Left lung (tissue), 10 donors: ENCODE measurements around the gene RAPSN. TPM values are rescaled to one million over a fixed set of nuclear protein-coding genes. Genes with fewer than 3 reads are reported as not detected.

Source experiments
- ATAC-seq: fragments of 200-7000 bp; cut with Tn5 transposase; one replicate; pipeline ENCODE4 v1.9.1; 2020; ENCODE audit warnings: moderate library complexity
- DNase-seq, 4 donors: peaks; one replicate each; pipeline ENCODE4 v3.0.0-alpha.2; 2013 to 2020
- H3K27ac ChIP-seq, 2 donors: fragments of 200-600 bp; sonication (generic) in 1 of 2; one replicate each; pipeline versions ENCODE4 v1.5.0 to v1.8.0; 2020 to 2021
- H3K27me3 ChIP-seq, 2 donors: fragments of 200-600 bp; sonication (generic) in 1 of 2; one replicate each; pipeline versions ENCODE4 v1.5.0 to v1.8.0; 2020 to 2021
- H3K36me3 ChIP-seq, 2 donors: fragments of 200-600 bp; sonication (generic) in 1 of 2; one replicate each; pipeline versions ENCODE4 v1.5.0 to v1.8.0; 2020 to 2021
- H3K4me1 ChIP-seq, 2 donors: fragments of 200-600 bp; one replicate each; pipeline ENCODE4 v1.8.0; 2021
- H3K4me3 ChIP-seq, 2 donors: fragments of 200-600 bp; sonication (generic) in 1 of 2; one replicate each; pipeline versions ENCODE4 v1.5.0 to v1.8.0; 2020 to 2021; ENCODE audit warnings: mild to moderate bottlenecking in 1 of 2
- H3K9me3 ChIP-seq, 2 donors: fragments of 200-600 bp; sonication (generic) in 1 of 2; one replicate each; pipeline versions ENCODE4 v1.5.0 to v1.8.0; 2020 to 2021
- CTCF ChIP-seq, 2 donors: fragments of 200-600 bp; sonication (generic) in 1 of 2; IDR thresholded peaks; one replicate each; pipeline versions ENCODE4 v1.5.0 to v1.8.0; 2021; ENCODE audit warnings: antibody characterized with exemption in 2 of 2
- intact Hi-C, 2 donors: fragments of 100-400 bp; cut with DNase I; formaldehyde crosslinking; loops; one replicate each; pipeline versions ENCODE4 v1.11.2 to v1.14.2; 2022
- polyA plus RNA-seq, 6 donors: library from polyadenylated mRNA; unstranded; fragments of 120-200 nt; gene quantifications; one replicate each; pipeline ENCODE4 v1.2.1, GENCODE V29; 2013; ENCODE audit not compliant: insufficient read length in 6 of 6
- total RNA-seq, 2 donors: library from RNA; stranded (reverse); fragmentation: NEBNext Ultra II Directional; extraction: Animal tissue kit (Norgen Biotek cat#: 25700); gene quantifications; one replicate each; pipeline ENCODE4 v1.2.1, GENCODE V29; 2021
- donor health status: DM: no; HTN: yes; CAD: no.
- donor health status: DM: no; HTN: no; CAD: no.

RAPSN gene
- total and polyA plus RNA-seq, 8 donors = 0.26 to 1.0 (median 0.51) TPM

GRCh38 chr11:47411884-47412746, 36.8 kb downstream of the RAPSN start:
- ATAC-seq (no peak), DNase-seq (peak in 2 of 4 donors; percentile 63 to 93)
- Histone ChIP-seq H3K36me3 (peaks cover 0 to 71% of the 10 kb centered on the region in 2 donors), H3K4me1 (peaks cover 17 to 76% of the 10 kb centered on the region in 2 donors), H3K9me3 (no peaks in the 10 kb centered on the region), H3K27me3 (no peaks in the 10 kb centered on the region), H3K4me3 (no peak overlapping the region), H3K27ac (peak overlapping the region in 1 of 2 donors; percentile 33)
- intact Hi-C loops = no loop called here
- peak; percentile 73 to 90 for TF ChIP-seq CTCF (IDR thresholded peaks at IDR 0.05)

- Histone ChIP-seq H3K27ac (no peak overlapping the region), H3K4me3 (peak overlapping the region in 1 of 2 donors; percentile 74)
- intact Hi-C loops = no loop called here
Observed at GRCh38 chr11:47410370-47411264, 38.3 kb downstream of the RAPSN start.

GRCh38 chr11:47409440-47410369, 39.2 kb downstream of the RAPSN start:
- Histone ChIP-seq H3K27ac (peak overlapping the region; percentile 91), H3K27me3 (no peaks in the 10 kb centered on the region), H3K4me3 (peak overlapping the region; percentile 74 to 75), H3K9me3 (no peaks in the 10 kb centered on the region), H3K36me3 (peaks cover 0 to 48% of the 10 kb centered on the region in 2 donors), H3K4me1 (peaks cover 14 to 67% of the 10 kb centered on the region in 2 donors)
- DNase-seq = peak in 1 of 4 donors; percentile 82
- no peak for TF ChIP-seq CTCF (IDR thresholded peaks at IDR 0.05)
- intact Hi-C loops = loop anchor here in 1 of 2 donors (5.0 kb wide), 1 partner anchor 37 kb away; no protein-coding TSS in a partner anchor
- no peak for ATAC-seq

More at GRCh38 chr11:47410370-47411264, 38.3 kb downstream of the RAPSN start:
- Histone ChIP-seq H3K27me3 (no peaks in the 10 kb centered on the region), H3K36me3 (peaks cover 0 to 57% of the 10 kb centered on the region in 2 donors), H3K9me3 (no peaks in the 10 kb centered on the region), H3K4me1 (peaks cover 18 to 73% of the 10 kb centered on the region in 2 donors)
- ATAC-seq = no peak
- DNase-seq = no peak
- no peak for TF ChIP-seq CTCF (IDR thresholded peaks at IDR 0.05)

- Histone ChIP-seq H3K4me3 (peak overlapping the region; percentile 74 to 75), H3K36me3 (peaks cover 0 to 39% of the 10 kb centered on the region in 2 donors), H3K4me1 (peaks cover 8 to 58% of the 10 kb centered on the region in 2 donors), H3K27me3 (no peaks in the 10 kb centered on the region), H3K27ac (peak overlapping the region; percentile 91), H3K9me3 (no peaks in the 10 kb centered on the region)
- intact Hi-C loops = loop anchor here in 1 of 2 donors (5.0 kb wide), 1 partner anchor 37 kb away; no protein-coding TSS in a partner anchor
- no peak for TF ChIP-seq CTCF (IDR thresholded peaks at IDR 0.05)
- ATAC-seq = peak; percentile 3
- peak in 2 of 4 donors; percentile 40 to 82 for DNase-seq
Observed at GRCh38 chr11:47408598-47409439, 40.1 kb downstream of the RAPSN start.
